Ovary (tissue), 9 donors: Measurements from ENCODE around the gene MEGF8. TPM values are rescaled to one million over a fixed set of nuclear protein-coding genes. Genes with fewer than 3 reads are reported as not detected.

Source experiments
- DNase-seq, 5 donors: peaks; one replicate each; pipeline ENCODE4 v3.0.0-alpha.2; 2019 to 2020
- H3K27ac ChIP-seq, 2 donors: fragments of 200-600 bp; one replicate each; pipeline versions ENCODE4 v1.5.1 to v1.8.0; 2019 to 2022
- H3K27me3 ChIP-seq: fragments of 200-600 bp; one replicate; pipeline ENCODE4 v1.8.0; 2022
- H3K36me3 ChIP-seq: fragments of 200-600 bp; sonication (generic); one replicate; pipeline ENCODE4 v1.5.1; 2019
- H3K4me1 ChIP-seq: one replicate; pipeline ENCODE4 v1.8.1; 2013; ENCODE audit warnings: mild to moderate bottlenecking, moderate library complexity; ENCODE audit not compliant: insufficient read depth
- H3K4me3 ChIP-seq: fragments of 200-600 bp; sonication (generic); one replicate; pipeline ENCODE4 v1.5.1; 2017
- H3K9me3 ChIP-seq, 2 donors: fragments of 200-600 bp in 1 of 2; sonication (generic) in 1 of 2; one replicate each; pipeline versions ENCODE4 v1.5.1 to v1.8.1; 2013 to 2019; ENCODE audit warnings: mild to moderate bottlenecking in 1 of 2, moderate library complexity in 1 of 2
- EP300 ChIP-seq: sonication (generic); formaldehyde crosslinking; IDR thresholded peaks from one replicate; pipeline ENCODE4 v1.6.1; 2017; ENCODE audit warnings: antibody characterized with exemption
- POLR2A ChIP-seq: fragments of 450-650 bp; IDR thresholded peaks from one replicate; pipeline ENCODE4 v1.6.1; 2017; ENCODE audit warnings: antibody characterized with exemption, mild to moderate bottlenecking, moderate library complexity
- WGBS, 3 donors: extraction: QIAGEN DNeasy Blood & Tissue Kit in 1 of 3; methylation state at CpG; one replicate each; pipeline versions ENCODE4 v1.1.5 to v1.1.7; 2013 to 2017; 5-methylcytosine and 5-hydroxymethylcytosine counted together
- intact Hi-C, 4 donors: fragments of 100-400 bp; cut with DNase I; formaldehyde crosslinking; loops; one replicate each; pipeline versions ENCODE4 v1.11.0 to v1.15.1; 2022 to 2023
- polyA plus RNA-seq, 2 donors: library from polyadenylated mRNA; stranded (reverse); fragments of 200-250 nt in 1 of 2; fragments of 350-450 nt in 1 of 2; fragmentation: Illumina TruSeq in 1 of 2; extraction: RNeasy Lipid Tissue Mini Kit (QIAGEN cat#74804) in 1 of 2; gene quantifications; one replicate each; pipeline ENCODE4 v1.2.3, GENCODE V29; 2013 to 2014
- total RNA-seq, 7 donors: library from RNA; depleted of rRNA in 2 of 7; stranded (reverse); fragments of >200 nt in 2 of 7; fragmentation: NEBNext Ultra II Directional in 3 of 7; extraction: Animal tissue kit (Norgen Biotek cat#: 25700) in 3 of 7; gene quantifications; one replicate each; pipeline versions ENCODE4 v1.1.0 to v1.2.4, GENCODE V29; 2016 to 2023
- TF ChIP-seq, protein P1 (sequence below), 3 donors: fragments of 450-650 bp in 2 of 3; fragments of 200-600 bp in 1 of 3; IDR thresholded peaks; one replicate each; pipeline versions ENCODE4 v1.5.1 to v1.8.0; 2016 to 2022; ENCODE audit warnings: antibody characterized with exemption in 3 of 3, mild to moderate bottlenecking in 1 of 3
- donor health status: DM: no; HTN: no; CAD: no; lungs with moderate emphysema.
- donor health status: DM: no; HTN: no; CAD: no.
- donor health status: Bipolar disorder and iron deficiency.
- donor health status: DM: yes; HTN: yes; CAD: no.
- donor health status: DM: no; HTN: no; CAD: no.
- donor health status: DM: yes; HTN: yes; CAD: no.

MEGF8 gene
- total and polyA plus RNA-seq, 9 donors: 11.0 to 31.6 (median 23.3) TPM

DNA sequence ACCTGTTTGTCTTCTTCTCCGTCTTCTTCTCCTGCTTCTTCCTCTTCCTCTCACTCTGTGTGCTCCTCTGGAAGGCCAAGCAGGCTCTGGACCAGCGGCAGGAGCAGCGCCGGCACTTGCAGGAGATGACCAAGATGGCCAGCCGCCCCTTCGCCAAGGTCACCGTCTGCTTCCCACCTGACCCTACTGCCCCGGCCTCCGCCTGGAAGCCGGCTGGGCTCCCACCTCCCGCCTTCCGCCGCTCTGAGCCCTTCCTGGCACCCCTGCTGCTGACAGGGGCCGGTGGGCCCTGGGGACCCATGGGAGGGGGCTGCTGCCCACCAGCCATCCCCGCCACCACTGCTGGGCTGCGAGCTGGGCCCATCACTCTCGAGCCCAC, 50.7 kb downstream of the MEGF8 start:
- Histone ChIP-seq H3K36me3 (no peaks in the 10 kb centered on the region), H3K9me3 (no peaks in the 10 kb centered on the region), H3K27ac (no peak overlapping the region), H3K4me1 (no peaks in the 10 kb centered on the region), H3K4me3 (no peak overlapping the region), H3K27me3 (no peaks in the 10 kb centered on the region)
- WGBS, 3 donors: 86 to 90% (median 88%) methylated on average over 14 to 17 of the region's 17 CpGs
- intact Hi-C loops: no loop called here
- no peak for DNase-seq
- TF ChIP-seq, protein P1, sequence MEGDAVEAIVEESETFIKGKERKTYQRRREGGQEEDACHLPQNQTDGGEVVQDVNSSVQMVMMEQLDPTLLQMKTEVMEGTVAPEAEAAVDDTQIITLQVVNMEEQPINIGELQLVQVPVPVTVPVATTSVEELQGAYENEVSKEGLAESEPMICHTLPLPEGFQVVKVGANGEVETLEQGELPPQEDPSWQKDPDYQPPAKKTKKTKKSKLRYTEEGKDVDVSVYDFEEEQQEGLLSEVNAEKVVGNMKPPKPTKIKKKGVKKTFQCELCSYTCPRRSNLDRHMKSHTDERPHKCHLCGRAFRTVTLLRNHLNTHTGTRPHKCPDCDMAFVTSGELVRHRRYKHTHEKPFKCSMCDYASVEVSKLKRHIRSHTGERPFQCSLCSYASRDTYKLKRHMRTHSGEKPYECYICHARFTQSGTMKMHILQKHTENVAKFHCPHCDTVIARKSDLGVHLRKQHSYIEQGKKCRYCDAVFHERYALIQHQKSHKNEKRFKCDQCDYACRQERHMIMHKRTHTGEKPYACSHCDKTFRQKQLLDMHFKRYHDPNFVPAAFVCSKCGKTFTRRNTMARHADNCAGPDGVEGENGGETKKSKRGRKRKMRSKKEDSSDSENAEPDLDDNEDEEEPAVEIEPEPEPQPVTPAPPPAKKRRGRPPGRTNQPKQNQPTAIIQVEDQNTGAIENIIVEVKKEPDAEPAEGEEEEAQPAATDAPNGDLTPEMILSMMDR (IDR thresholded peaks at IDR 0.05): no peak
- TF ChIP-seq EP300 (no peak), POLR2A (no peak)

DNA sequence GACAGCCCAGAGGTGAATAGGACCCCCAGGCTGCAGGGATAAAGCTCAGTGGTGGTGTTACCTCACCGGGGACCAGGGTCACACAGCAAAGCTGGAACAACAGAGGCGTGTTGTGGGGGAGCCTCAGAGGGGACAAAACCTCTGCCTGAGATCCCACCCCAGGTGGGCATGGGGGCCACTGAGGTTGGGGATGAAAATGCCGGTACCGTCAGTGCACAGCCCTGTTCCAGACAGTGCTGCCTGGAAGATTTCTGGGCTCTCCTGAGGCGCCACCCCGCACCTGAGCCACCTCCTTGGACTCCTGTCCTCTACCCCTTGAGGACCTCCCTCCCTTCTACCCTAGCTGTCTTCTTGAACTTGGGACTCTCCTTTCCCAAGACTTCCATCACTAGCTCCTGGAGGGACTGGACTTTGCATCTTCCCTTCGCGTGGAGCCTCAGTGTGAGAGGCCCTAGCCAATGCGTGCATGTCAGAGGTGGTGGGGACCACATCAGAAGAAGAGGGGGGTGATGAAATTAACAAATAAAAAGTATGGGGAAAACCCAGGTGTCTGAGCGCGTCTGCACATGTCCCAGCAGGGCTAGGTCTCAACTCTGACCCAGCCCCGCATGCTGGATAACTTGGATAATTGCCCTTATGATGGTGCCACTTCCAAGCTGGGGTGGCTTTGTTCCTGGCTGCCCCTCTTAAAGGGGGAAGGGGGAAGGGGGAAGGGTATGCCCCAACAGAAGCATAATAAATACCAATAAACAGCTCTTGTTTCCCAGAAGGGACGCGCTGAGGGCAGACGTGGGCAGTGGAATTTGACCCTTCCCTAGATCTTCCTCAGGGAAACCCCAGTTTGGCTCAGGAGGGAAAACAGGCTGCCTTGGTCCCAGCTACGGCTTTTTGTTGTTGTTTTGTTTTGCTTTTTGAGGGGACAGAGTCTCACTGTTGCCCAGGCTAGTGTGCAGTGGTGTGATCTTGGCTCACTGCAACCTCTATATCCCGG, 53.1 kb downstream of the MEGF8 start:
- Histone ChIP-seq H3K36me3 (no peaks in the 10 kb centered on the region), H3K27ac (no peak overlapping the region), H3K4me1 (no peaks in the 10 kb centered on the region), H3K27me3 (no peaks in the 10 kb centered on the region), H3K9me3 (no peaks in the 10 kb centered on the region), H3K4me3 (no peak overlapping the region)
- DNase-seq: no peak
- TF ChIP-seq POLR2A (no peak), EP300 (no peak)
- TF ChIP-seq, protein P1 (IDR thresholded peaks at IDR 0.05): no peak
- 58 to 64% (median 60%) methylated on average over 17 of the region's 17 CpGs for WGBS, 3 donors
- intact Hi-C loops: no loop called here

DNA sequence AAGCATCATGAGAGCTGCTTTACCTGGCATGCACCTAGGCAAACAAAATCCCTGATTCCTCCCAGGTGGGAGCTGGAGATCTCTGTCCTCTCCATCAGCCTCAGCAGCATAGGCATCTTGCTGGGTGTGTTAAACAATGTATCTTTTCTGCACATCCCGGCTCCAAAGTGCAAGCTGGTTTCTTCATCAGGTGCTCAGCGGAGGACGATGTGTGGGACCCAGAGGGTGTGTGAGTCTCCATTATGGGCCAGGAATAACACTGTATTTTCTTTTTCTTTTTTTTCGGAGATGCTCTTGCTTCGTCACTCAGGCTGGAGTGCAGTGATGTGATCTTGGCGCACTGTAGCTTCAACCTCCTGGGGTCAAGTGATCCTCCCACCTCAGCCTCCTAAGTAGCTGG, 54.7 kb downstream of the MEGF8 start:
- no peak overlapping the region for H3K27ac ChIP-seq
- H3K36me3 ChIP-seq: no peaks in the 10 kb centered on the region
- TF ChIP-seq POLR2A (no peak), EP300 (no peak)
- TF ChIP-seq, protein P1 (IDR thresholded peaks at IDR 0.05): no peak
- DNase-seq: no peak
- no peak overlapping the region for H3K4me3 ChIP-seq
- intact Hi-C loops: no loop called here
- no peaks in the 10 kb centered on the region for H3K9me3 ChIP-seq
- 66 to 80% (median 68%) methylated on average over 6 of the region's 6 CpGs for WGBS, 3 donors
- no peaks in the 10 kb centered on the region for H3K27me3 ChIP-seq
- no peaks in the 10 kb centered on the region for H3K4me1 ChIP-seq

DNA sequence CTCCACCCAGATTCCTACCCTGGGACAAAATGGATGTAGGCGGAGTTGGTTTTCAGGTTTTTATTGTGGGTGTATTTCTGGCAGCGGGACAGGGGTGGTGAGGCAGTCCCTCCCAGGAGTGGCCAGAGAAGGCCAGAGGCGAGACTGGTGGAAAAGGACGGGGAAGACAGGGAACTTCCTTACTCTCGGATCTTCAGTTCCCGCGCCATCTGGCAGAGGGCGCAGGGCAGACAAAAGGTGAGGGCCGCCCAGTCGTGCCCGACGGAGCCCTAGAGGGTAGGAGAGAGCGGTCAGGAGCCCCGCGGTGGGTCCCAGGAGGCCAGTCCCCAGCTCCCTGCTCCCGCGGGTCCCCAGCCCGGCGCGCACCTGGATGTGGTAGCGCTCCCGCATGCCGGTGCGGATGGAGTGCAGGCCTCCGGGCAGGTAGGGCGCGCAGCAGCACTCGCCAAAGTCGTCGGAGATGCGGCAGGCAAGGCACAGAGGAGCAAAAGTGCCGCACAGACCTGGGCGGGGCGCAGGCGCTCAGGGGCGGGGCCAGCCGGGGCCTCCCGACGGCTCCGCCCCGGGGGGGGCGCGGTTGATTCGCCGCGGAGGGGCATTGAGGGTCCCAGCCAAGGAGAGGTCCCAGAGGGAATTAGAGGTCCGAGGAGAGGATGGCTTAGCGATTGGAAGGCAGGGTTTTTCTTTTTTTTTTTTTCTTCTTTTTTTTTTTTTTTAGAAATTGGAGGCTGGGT, 61.7 kb downstream of the MEGF8 start:
- DNase-seq: peak in 1 of 5 donors; percentile 55

More for the DNA sequence above, 61.7 kb downstream of the MEGF8 start:
- H3K27ac ChIP-seq: no peak overlapping the region
- no peak for TF ChIP-seq POLR2A
- TF ChIP-seq EP300: no peak
- TF ChIP-seq, protein P1 (IDR thresholded peaks at IDR 0.05): no peak
- no peaks in the 10 kb centered on the region for H3K36me3 ChIP-seq
- intact Hi-C loops: no loop called here
- H3K4me1 ChIP-seq: peaks cover 2% of the 10 kb centered on the region
- no peaks in the 10 kb centered on the region for H3K27me3 ChIP-seq
- 2 to 3% (median 2%) methylated on average over 45 to 48 of the region's 48 CpGs for WGBS, 3 donors
- no peaks in the 10 kb centered on the region for H3K9me3 ChIP-seq
- H3K4me3 ChIP-seq: peak overlapping the region; percentile 24
